ENCODE measurements around the gene SLC34A3.

The SLC34A3 gene

GRCh38 chr9:137198051-137198901, 32.4 kb upstream of the SLC34A3 start:
- no peak for DNase-seq

DNA sequence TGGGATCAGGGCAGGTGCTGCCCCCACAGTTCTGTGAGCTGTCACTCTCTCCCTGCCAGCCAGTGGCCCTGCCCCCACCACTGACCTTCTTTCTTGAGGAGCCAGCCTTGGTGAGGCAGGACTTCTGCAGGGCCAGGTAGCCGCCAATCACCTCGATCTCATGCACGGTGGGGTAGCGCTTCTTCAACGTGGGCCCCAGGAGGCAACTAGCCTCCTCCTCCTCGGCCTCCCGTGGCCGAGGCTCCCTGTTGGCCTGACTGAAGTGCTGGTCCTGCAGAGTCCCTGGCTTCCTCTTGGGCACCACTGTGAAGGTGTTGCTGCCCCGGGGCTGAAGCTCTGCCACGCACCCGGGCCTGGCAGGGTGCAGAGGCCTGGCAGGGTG, 31.8 kb upstream of the SLC34A3 start:
- DNase-seq = no peak

DNA sequence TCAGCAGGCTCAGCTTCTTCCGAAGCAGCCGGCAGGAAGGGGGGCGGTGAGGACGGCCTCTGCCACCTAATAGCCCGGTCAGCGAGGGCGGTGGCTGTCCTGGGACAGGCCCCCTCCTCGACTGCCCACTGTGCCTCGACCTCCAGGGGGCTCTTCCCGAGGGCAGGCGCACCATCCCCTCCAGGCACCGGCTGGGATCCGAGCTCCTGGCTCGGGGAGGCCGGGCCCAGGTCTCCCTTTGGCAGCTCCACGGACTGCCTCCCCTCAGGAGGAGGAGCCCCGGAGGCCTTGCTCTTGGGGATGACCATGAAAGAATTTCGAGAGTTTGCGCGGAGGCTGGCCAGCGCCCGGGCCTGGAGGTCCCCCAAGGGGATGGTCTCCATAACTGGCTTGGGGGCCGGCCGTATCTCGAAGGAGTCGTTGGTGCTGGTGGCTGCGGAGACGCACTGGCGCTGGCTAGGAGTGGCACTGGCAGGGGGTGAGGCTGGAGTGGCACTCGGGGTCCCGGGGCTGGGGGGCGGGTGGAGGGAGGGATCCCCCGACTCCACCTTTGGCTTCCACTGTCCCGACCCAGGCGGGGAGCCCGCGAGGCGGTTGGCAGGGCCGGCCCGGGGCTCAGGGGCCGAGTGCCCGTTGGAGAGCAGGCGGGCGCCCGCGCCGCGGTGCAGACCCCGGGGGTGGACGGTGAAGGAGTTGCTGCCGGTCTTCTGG, 31.1 kb upstream of the SLC34A3 start:
- peak; percentile 23 for DNase-seq

DNA sequence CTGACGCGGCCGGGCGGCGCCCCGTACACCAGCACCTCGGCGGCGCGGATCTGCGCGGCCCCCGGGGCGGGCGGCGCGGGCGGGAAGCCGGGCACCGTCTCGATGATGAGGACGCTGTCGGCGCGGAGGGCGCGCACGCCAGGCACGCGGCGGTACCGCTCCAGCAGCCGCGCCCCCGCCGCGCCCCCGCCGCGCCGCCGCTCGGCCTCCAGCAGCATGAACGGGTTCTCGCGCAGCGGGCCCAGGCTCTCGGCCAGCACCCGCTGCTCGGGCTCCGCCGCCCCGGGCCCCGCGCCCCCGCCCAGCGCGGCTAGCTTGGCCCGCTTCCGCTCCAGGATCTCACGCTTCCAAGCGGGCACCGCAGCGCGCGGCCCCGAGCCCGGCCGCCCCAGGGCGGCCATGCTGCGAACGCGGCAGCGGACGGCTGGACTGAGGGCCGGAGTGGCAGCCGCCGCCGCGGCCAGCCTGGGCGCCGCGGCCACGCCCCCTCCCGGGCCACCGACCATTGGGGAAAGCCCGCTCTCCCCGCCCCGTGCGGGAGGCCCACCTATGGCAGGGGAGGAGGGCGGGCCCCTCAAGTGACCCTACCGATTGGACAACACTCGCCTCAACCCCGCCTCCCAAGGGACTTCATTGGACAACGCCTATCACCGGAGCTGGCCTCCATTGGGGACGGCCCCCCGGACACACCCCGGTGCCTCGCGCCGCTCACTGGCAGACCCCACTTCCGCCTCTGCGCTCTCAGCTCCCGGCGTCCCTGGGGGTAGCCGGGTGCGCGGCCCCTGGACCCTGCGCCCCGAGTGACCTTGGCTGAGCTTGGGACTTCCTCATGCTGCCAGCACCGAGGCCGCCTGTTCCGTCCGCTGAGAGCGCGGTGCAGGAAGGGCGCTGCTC, 30.1 kb upstream of the SLC34A3 start, which contains the start of gene TPRN:
Gene TPRN, minus strand, starts transcription at position 431 of the 894 bp plus-strand sequence. Its CDS starts 30 bp downstream, at position 401.
- DNase-seq = peak; percentile 99

GRCh38 chr9:137201205-137201868, 29.4 kb upstream of the SLC34A3 start:
- DNase-seq = no peak

DNA sequence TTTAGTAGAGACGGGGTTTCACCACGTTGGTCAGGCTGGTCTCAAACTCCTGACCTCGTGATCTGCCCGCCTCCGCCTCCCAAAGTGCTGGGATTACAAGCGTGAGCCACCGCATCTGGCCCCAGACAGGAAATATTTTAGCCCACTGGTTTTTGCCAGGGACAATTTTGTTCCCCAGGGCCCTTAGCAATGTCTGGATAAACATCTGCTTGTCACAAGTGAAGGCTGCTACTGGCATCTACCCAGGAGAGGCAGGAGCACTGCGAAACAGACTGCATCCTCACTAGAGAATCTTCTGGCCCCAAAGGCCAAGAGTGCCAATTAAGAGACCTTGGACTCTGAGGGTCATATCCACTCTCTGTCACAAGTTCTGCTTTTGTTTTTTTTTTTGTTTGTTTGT, 27.7 kb upstream of the SLC34A3 start:
- DNase-seq = no peak

DNA sequence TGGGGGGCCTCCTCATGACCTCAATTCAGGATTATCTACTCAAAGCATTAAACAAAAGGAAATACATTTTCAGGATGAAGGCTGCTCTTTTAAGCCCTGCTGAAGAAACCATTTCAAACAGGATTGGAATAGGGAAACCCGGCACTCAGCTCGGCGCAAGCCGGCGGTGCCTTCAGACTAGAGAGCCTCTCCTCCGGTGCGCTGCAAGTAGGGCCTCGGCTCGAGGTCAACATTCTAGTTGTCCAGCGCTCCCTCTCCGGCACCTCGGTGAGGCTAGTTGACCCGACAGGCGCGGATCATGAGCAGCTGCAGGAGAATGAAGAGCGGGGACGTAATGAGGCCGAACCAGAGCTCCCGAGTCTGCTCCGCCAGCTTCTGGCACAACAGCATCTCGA, 26.0 kb upstream of the SLC34A3 start:
- DNase-seq = no peak

- DNase-seq = peak; percentile 96
Measured at GRCh38 chr9:137205126-137206069, 25.3 kb upstream of the SLC34A3 start, which contains the start of the genes NDOR1 and TMEM203. NDOR1 (plus strand) TSS chr9:137205700; CDS start chr9:137205778, 78 bp downstream. TMEM203 (minus strand) TSS chr9:137205648; CDS start chr9:137205414, 234 bp downstream.

GRCh38 chr9:137206602-137207001, 24.1 kb upstream of the SLC34A3 start:
- no peak for DNase-seq

- DNase-seq = no peak
Measured at GRCh38 chr9:137211532-137211931, 19.2 kb upstream of the SLC34A3 start.

DNA sequence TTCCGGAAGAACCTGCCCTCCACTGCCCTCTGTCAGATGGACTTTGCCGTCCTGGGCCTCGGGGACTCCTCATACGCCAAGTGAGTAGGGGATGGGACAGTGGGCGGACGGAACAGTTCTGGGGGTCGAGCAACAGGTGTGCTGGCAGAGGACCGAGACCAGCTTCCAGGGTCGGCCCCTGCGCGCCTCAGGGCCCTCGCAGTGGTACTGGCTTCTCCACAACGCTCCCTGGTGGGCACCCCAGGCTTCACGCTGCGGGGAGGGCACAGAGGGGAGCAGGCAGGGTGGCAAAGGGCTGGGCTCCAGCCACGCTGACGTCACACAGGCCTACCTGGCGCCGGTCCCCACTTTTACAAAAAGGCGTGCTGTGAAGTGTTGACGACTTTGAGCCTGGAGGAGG, 18.2 kb upstream of the SLC34A3 start:
- no peak for DNase-seq

- no peak for DNase-seq
Measured at GRCh38 chr9:137213160-137214060, 17.3 kb upstream of the SLC34A3 start.

- no peak for DNase-seq
Measured at GRCh38 chr9:137214620-137215019, 16.1 kb upstream of the SLC34A3 start.

GRCh38 chr9:137215196-137215986, 15.3 kb upstream of the SLC34A3 start:
- DNase-seq = no peak

- DNase-seq = no peak
Measured at GRCh38 chr9:137216188-137216965, 14.3 kb upstream of the SLC34A3 start.

GRCh38 chr9:137217276-137218211, 13.2 kb upstream of the SLC34A3 start:
- DNase-seq = no peak

DNA sequence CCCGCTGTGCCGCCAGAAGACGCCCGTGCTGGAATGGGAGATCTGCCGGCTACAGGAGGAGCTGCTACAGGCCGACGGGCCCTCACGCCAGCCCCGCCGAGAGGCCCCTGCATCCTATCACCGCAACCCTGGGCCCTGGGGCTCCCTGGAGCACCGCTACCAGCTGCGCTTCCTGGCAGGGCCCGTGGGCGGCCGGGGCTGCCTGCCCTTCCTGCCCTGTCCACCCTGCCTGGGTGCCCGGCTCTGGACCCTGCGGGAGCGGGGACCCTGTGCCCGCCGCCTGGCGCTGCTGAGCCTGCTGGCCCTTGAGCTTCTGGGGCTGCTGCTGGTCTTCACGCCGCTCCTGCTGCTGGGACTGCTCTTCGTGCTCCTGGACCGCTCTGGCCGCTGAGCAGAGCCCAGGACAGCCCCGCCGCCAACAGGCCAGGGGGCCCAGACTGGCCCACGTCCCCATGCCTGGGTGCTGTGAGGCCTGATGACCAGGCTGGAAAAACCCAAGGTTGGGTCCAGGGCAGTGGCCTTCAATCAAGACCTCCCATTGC, 12.4 kb upstream of the SLC34A3 start:
- DNase-seq = no peak

Data from eye (tissue), 1 donor.